HS-5 (cell line): Measurements from ENCODE around the gene INHBC.
"Not testable (repeated sequence)": the region's sequence is repeated elsewhere in the genome, so short reads cannot be mapped to it uniquely, and the experiment has no call there.

Source experiments
- DNase-seq: peaks from one replicate; pipeline ENCODE4 v3.0.0-alpha.2; 2012; ENCODE audit warnings: low read depth

The INHBC gene, protein sequence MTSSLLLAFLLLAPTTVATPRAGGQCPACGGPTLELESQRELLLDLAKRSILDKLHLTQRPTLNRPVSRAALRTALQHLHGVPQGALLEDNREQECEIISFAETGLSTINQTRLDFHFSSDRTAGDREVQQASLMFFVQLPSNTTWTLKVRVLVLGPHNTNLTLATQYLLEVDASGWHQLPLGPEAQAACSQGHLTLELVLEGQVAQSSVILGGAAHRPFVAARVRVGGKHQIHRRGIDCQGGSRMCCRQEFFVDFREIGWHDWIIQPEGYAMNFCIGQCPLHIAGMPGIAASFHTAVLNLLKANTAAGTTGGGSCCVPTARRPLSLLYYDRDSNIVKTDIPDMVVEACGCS

GRCh38 chr12:57434517-57435223 is at the start of gene INHBC:
TSS of gene INHBC (plus strand) at chr12:57434784. CDS start at chr12:57434887, 103 bp downstream.
- no peak for DNase-seq

DNA sequence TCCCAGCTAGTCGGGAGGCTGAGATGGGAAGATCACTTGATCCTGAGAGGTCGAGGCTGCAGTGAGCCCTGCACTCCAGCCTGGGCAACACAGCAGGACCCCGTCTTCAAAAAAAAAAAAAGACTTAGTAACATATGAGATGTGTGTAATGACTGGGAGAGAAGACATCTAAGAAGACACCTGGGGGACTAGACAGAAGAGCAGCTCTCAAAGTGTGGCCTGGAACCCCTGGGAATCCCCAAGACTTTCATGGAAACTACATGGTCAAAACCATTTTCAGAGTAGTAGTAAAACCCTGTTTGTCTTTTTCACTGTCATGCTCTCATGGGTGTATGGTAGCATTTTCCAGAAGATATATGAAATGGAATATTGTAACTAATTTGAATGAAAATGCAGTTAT is 49.0 kb upstream of the INHBC start:
- DNase-seq = no peak

- DNase-seq = no peak
Measured at GRCh38 chr12:57386187-57386720, 48.3 kb upstream of the INHBC start.

- no peak for DNase-seq
Measured at GRCh38 chr12:57388425-57388824, 46.2 kb upstream of the INHBC start.

- peak; percentile 83 for DNase-seq
Measured at GRCh38 chr12:57389033-57389432, 45.6 kb upstream of the INHBC start.

DNA sequence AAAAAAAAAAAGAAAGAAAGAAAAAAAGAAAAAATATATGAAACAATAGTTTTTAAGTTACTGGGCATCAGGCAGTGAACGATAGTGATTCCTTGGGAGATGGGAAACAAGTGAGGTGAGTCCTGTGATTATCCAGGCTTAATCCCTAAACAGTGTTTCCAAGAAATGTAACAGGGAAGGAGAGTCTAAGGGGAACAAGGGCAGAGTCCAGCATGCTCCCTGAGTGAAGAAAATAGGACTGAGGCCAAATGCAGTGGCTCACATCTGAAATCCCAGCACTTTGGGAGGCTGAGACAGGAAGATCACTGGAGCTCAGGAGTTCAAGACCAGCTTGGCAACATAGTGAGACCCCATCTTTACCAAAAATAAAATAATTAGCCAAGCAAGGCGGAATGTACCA is 44.4 kb upstream of the INHBC start:
- no peak for DNase-seq

- no peak for DNase-seq
Measured at GRCh38 chr12:57395121-57395520, 39.5 kb upstream of the INHBC start.

GRCh38 chr12:57397441-57397840 is 37.1 kb upstream of the INHBC start:
- DNase-seq = no peak

GRCh38 chr12:57399718-57400463 is 34.7 kb upstream of the INHBC start:
- not testable (repeated sequence) for DNase-seq

GRCh38 chr12:57401165-57401564 is 33.4 kb upstream of the INHBC start:
- no peak for DNase-seq

- DNase-seq = not testable (repeated sequence)
Measured at GRCh38 chr12:57402156-57402555, 32.4 kb upstream of the INHBC start.

- DNase-seq = no peak
Measured at GRCh38 chr12:57404966-57405640, 29.5 kb upstream of the INHBC start.

GRCh38 chr12:57410534-57410933 is 24.1 kb upstream of the INHBC start:
- no peak for DNase-seq

DNA sequence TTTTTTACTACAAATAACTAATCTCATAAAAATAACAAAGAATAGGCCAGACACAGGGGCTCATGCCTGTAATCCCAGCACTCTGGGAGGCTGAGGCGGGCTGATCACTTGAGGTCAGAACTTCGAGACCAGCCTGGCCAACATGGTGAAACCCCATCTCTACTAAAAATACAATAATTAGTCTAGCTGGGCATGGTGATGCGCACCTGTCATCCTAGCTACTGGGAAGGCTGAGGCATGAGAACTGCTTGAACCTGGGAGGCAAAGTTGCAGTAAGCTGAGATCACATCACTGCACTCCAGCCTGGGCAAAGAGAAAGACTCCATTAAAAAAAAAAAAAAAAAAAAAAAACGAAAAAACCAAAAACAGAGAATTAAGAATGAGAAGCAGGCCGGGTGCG is 20.4 kb upstream of the INHBC start:
- not testable (repeated sequence) for DNase-seq

GRCh38 chr12:57415088-57415487 is 19.5 kb upstream of the INHBC start:
- DNase-seq = no peak

- DNase-seq = no peak
Measured at GRCh38 chr12:57416039-57416996, 18.3 kb upstream of the INHBC start.

DNA sequence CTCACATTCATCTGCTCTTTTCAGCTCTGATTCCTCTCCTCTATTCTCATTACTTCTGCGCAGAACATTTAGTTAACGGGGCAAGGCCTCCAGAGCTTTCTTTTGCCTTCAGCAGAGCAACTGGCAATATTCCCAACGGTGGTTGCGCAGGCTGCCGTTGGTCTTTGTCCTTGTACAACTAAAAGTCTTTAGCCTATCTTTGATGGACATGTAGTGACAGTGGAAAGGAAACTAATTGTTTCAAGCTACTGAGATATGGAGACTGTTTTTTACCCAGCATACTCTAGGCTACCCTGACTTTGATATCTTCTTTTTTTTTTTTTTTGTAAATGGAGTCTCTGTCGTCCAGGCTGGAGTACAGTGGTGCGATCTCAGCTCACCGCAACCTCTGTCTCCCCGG is 16.3 kb upstream of the INHBC start:
- no peak for DNase-seq

GRCh38 chr12:57419495-57419894 is 15.1 kb upstream of the INHBC start:
- DNase-seq = no peak

GRCh38 chr12:57420482-57420881 is 14.1 kb upstream of the INHBC start:
- DNase-seq = no peak

DNA sequence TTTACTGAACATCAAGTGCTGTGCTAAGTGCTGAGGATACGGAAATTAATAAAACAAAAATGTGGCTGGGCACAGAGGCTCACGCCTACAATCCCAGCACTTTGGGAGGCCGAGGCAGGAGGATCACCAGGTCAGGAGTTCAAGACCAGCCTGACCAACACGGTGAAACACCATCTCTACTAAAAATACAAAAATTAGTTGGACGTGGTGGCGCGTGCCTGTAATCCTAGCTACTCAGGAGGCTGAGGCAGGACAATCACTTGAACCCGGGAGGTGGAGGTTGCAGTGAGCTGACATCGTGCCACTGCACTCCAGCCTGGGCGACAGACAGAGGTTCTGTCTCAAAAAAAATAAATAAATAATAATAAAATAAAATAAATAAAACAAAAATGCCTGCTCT is 7.6 kb upstream of the INHBC start:
- not testable (repeated sequence) for DNase-seq

GRCh38 chr12:57428965-57429364 is 5.6 kb upstream of the INHBC start:
- no peak for DNase-seq
